ENCODE results near the gene MRGPRE. TPM values are rescaled to one million over a fixed set of nuclear protein-coding genes. Genes with fewer than 3 reads are reported as not detected.

Gene MRGPRE
- total RNA-seq, 1 experiment from 2014 or later, result not detected

Other genes with a start within 250 kb of the MRGPRE start
- gene NAP1L4, start 240.1 kb downstream of the MRGPRE start, total RNA-seq (2014; rRNA removed; shearing (Covaris generic); ENCODE audit: low replicate concordance), result 80.5 and 171 TPM in 2 replicates
- 55.8 and 80.6 TPM in 2 replicates for gene CARS1, start 175.0 kb downstream of the MRGPRE start, total RNA-seq (2014; rRNA removed; shearing (Covaris generic); ENCODE audit: low replicate concordance)
- gene OSBPL5, start 67.1 kb downstream of the MRGPRE start, total RNA-seq (2014; rRNA removed; shearing (Covaris generic); ENCODE audit: low replicate concordance), result not detected in 2 replicates
- gene MRGPRG, start 13.6 kb downstream of the MRGPRE start, total RNA-seq (2014; rRNA removed; shearing (Covaris generic); ENCODE audit: low replicate concordance), result not detected in 2 replicates
- 24.1 and 79.6 TPM in 2 replicates for gene ZNF195, start 146.7 kb upstream of the MRGPRE start, total RNA-seq (2014; rRNA removed; shearing (Covaris generic); ENCODE audit: low replicate concordance)

Measured in Karpas-422 (cell line).